GM21825 (cell line): ENCODE results near the gene IZUMO2.
"Not testable (repeated sequence)": the region's sequence is repeated elsewhere in the genome, so short reads cannot be mapped to it uniquely, and the experiment has no call there.

ENCODE experiments used
- ATAC-seq: cut with Tn5 transposase; IDR thresholded peaks from one replicate; pipeline ENCODE4 v1.9.1; 2021; ENCODE audit warnings: mild to moderate bottlenecking, moderate library complexity; ENCODE audit not compliant: unreplicated experiment

Gene IZUMO2

GRCh38 chr19:50140118-50140845 is 22.8 kb downstream of the IZUMO2 start:
- not testable (repeated sequence) for ATAC-seq

- ATAC-seq, result not testable (repeated sequence)
These were observed 26.3 kb downstream of the IZUMO2 start for GRCh38 chr19:50136603-50137365.

GRCh38 chr19:50135856-50136602 is 27.1 kb downstream of the IZUMO2 start:
- ATAC-seq, result not testable (repeated sequence)

- not testable (repeated sequence) for ATAC-seq
These were observed 28.0 kb downstream of the IZUMO2 start for GRCh38 chr19:50134777-50135719.

GRCh38 chr19:50133518-50134492 is 29.3 kb downstream of the IZUMO2 start:
- ATAC-seq, result not testable (repeated sequence)

GRCh38 chr19:50104012-50104411 is 59.1 kb downstream of the IZUMO2 start:
- ATAC-seq, result not testable (repeated sequence)

GRCh38 chr19:50103405-50103804 is 59.7 kb downstream of the IZUMO2 start:
- ATAC-seq, result not testable (repeated sequence)
